Stimulated activated CD4-positive, alpha-beta T cell treated with anti-CD3 and anti-CD28 coated beads, TNF-alpha, amount 100 ng/mL, for 24 hours (primary cell): Measurements from ENCODE around the gene SBNO2.

Source experiments
- DNase-seq, 3 experiments: peaks; one replicate each; pipeline ENCODE4 v3.0.0-alpha.2; 2020; ENCODE audit warnings: low read depth in 3 of 3

Gene SBNO2

GRCh38 chr19:1073063-1073955, 100.8 kb downstream of the SBNO2 start:
- DNase-seq, result no peak

GRCh38 chr19:1072371-1073015, 101.6 kb downstream of the SBNO2 start:
- no peak for DNase-seq

- DNase-seq, result no peak
Observed at GRCh38 chr19:1070931-1071791, 102.9 kb downstream of the SBNO2 start.

- DNase-seq, result no peak
Observed at GRCh38 chr19:1070576-1070930, 103.5 kb downstream of the SBNO2 start.

GRCh38 chr19:1069009-1069779, 104.9 kb downstream of the SBNO2 start:
- DNase-seq, result peak in 1 of 3 experiments; percentile 61

GRCh38 chr19:1068009-1069001, 105.8 kb downstream of the SBNO2 start:
- DNase-seq, result peak in 1 of 3 experiments; percentile 58

- DNase-seq, result no peak
Observed at GRCh38 chr19:1067341-1067957, 106.6 kb downstream of the SBNO2 start.

- peak; percentile 49 to 84 (median 62) for DNase-seq
Observed at GRCh38 chr19:1066748-1067340, 107.2 kb downstream of the SBNO2 start, which contains the start of gene ARHGAP45. ARHGAP45 (plus strand) TSS chr19:1067167; CDS start chr19:1067406, 239 bp downstream.

GRCh38 chr19:1066251-1066747, 107.8 kb downstream of the SBNO2 start:
- no peak for DNase-seq

- no peak for DNase-seq
Observed at GRCh38 chr19:1065606-1066109, 108.4 kb downstream of the SBNO2 start.

GRCh38 chr19:1064661-1065605, 109.1 kb downstream of the SBNO2 start:
- peak in 2 of 3 experiments; percentile 46 to 73 for DNase-seq

- no peak for DNase-seq
Observed at GRCh38 chr19:1063909-1064660, 110.0 kb downstream of the SBNO2 start.

- DNase-seq, result peak in 1 of 3 experiments; percentile 62
Observed at GRCh38 chr19:1063030-1063908, 110.8 kb downstream of the SBNO2 start.

GRCh38 chr19:1062387-1063029, 111.6 kb downstream of the SBNO2 start:
- DNase-seq, result no peak

- DNase-seq, result no peak
Observed at GRCh38 chr19:1061987-1062386, 112.1 kb downstream of the SBNO2 start.
